ENCODE measurements around the gene SFMBT2.

DNA sequence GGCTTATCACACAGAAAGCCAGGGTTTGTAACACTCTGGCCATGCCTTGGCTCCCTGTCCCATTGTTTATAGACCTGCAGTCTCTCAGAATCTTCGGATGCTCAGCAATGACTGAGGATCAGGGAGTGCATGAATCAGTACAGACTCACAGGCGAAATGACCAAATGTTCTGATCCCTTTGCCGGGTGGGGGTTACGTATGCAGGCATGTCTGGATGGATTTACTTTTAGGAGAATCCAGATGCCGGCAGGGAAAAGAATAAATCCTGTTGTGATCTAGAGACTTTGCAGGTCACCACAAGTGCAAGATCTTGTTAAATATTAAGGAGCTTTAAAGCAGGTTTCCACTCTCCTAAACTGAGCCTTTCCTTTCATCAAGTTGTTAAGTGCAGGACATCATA, 149.5 kb downstream of the SFMBT2 start:
- TF ChIP-seq, protein P1, sequence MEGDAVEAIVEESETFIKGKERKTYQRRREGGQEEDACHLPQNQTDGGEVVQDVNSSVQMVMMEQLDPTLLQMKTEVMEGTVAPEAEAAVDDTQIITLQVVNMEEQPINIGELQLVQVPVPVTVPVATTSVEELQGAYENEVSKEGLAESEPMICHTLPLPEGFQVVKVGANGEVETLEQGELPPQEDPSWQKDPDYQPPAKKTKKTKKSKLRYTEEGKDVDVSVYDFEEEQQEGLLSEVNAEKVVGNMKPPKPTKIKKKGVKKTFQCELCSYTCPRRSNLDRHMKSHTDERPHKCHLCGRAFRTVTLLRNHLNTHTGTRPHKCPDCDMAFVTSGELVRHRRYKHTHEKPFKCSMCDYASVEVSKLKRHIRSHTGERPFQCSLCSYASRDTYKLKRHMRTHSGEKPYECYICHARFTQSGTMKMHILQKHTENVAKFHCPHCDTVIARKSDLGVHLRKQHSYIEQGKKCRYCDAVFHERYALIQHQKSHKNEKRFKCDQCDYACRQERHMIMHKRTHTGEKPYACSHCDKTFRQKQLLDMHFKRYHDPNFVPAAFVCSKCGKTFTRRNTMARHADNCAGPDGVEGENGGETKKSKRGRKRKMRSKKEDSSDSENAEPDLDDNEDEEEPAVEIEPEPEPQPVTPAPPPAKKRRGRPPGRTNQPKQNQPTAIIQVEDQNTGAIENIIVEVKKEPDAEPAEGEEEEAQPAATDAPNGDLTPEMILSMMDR (IDR thresholded peaks at IDR 0.05): no peak
- no peak for TF ChIP-seq RAD21 (conservative IDR thresholded peaks at IDR 0.05 in 1 of 2, IDR thresholded peaks at IDR 0.05 in 1 of 2)
